HepG2 (cell line): ENCODE measurements around the gene UGGT1. TPM values are rescaled to one million over a fixed set of nuclear protein-coding genes. Genes with fewer than 3 reads are reported as not detected.

Experiments
- DR1 ChIP-seq: sonication (generic); formaldehyde crosslinking; IDR thresholded peaks from 2 replicates; pipeline ENCODE4 v1.8.0; 2021; ENCODE audit warnings: mild to moderate bottlenecking, missing genetic modification reagents, inconsistent platforms
- ELF3 ChIP-seq: IDR thresholded peaks from 2 replicates; pipeline ENCODE4 v1.6.1; 2016; ENCODE audit warnings: missing genetic modification reagents, missing compliant biosample characterization
- HNRNPH1 ChIP-seq: fragments of 200-400 bp; formaldehyde crosslinking; optimal IDR thresholded peaks from 2 replicates; pipeline ENCODE3; 2017; ENCODE audit warnings: mild to moderate bottlenecking, low read depth, low read length
- KLF13 ChIP-seq: sonication (generic); formaldehyde crosslinking; IDR thresholded peaks from 2 replicates; pipeline ENCODE4 v1.4.0; 2020; ENCODE audit warnings: mild to moderate bottlenecking, missing genetic modification reagents
- PITX1 ChIP-seq: sonication (generic); formaldehyde crosslinking; IDR thresholded peaks from 2 replicates; pipeline ENCODE4 v1.5.1; 2020; ENCODE audit warnings: mild to moderate bottlenecking, missing genetic modification reagents
- RCOR2 ChIP-seq: IDR thresholded peaks from 2 replicates; pipeline ENCODE4 v1.6.1; 2016; ENCODE audit warnings: missing biosample characterization, missing genetic modification reagents
- RNF2 ChIP-seq: fragments of 450-650 bp; conservative IDR thresholded peaks from 2 replicates; pipeline ENCODE4 v1.6.1; 2016; ENCODE audit warnings: low read depth
- SKI ChIP-seq: fragments of 450-650 bp; IDR thresholded peaks from one replicate; pipeline ENCODE4 v1.6.1; 2018; ENCODE audit warnings: mild to moderate bottlenecking; ENCODE audit not compliant: partially characterized antibody
- SMC3 ChIP-seq: IDR thresholded peaks from 2 replicates; pipeline ENCODE4 v1.6.1; 2011; ENCODE audit warnings: low read length, improper control_type of control experiment
- ZBTB7B ChIP-seq: sonication (generic); formaldehyde crosslinking; IDR thresholded peaks from 2 replicates; pipeline ENCODE4 v1.4.0; 2020; ENCODE audit warnings: missing genetic modification reagents
- ZFAT ChIP-seq: sonication (generic); formaldehyde crosslinking; conservative IDR thresholded peaks from 2 replicates; pipeline ENCODE4 v1.8.1; 2023; ENCODE audit warnings: missing genetic modification reagents, inconsistent platforms
- ZMYM3 ChIP-seq: sonication (generic); formaldehyde crosslinking; IDR thresholded peaks from 2 replicates; pipeline ENCODE4 v1.5.1; 2020; ENCODE audit warnings: mild to moderate bottlenecking, missing genetic modification reagents
- ZNF205 ChIP-seq: IDR thresholded peaks from 2 replicates; pipeline ENCODE4 v1.6.1; 2018; ENCODE audit warnings: missing biosample characterization, missing genetic modification reagents
- ZNF430 ChIP-seq: sonication (generic); formaldehyde crosslinking; IDR thresholded peaks from 2 replicates; pipeline ENCODE4 v1.9.0; 2021; ENCODE audit warnings: mild to moderate bottlenecking, missing genetic modification reagents
- ZNF672 ChIP-seq: sonication (generic); formaldehyde crosslinking; IDR thresholded peaks from 2 replicates; pipeline ENCODE4 v1.8.1; 2022; ENCODE audit warnings: missing genetic modification reagents
- ZSCAN31 ChIP-seq: sonication (generic); formaldehyde crosslinking; IDR thresholded peaks from 2 replicates; pipeline ENCODE4 v1.5.0; 2020; ENCODE audit warnings: low read depth, mild to moderate bottlenecking, missing genetic modification reagents
- polyA plus RNA-seq, 8 experiments: library from polyadenylated mRNA; depleted of rRNA in 3 of 8; stranded (reverse) in 7 of 8; unstranded in 1 of 8; fragments of >200 nt; fragmentation: Illumina TruSeq in 4 of 8; extraction: Trizol in 4 of 8; gene quantifications; 2 replicates each; pipeline versions ENCODE4 v1.2.1 to v1.2.3, GENCODE V29; 2011 to 2016; ENCODE audit warnings: low read depth in 4 of 8, missing spikeins in 1 of 8, mixed read lengths in 1 of 8; ENCODE audit not compliant: insufficient read depth in 1 of 8
- total RNA-seq, 5 experiments: library from RNA; depleted of rRNA; stranded (reverse); fragments of >200 nt; fragmentation: Illumina TruSeq; extraction: Trizol; gene quantifications; 2 replicates each; pipeline ENCODE4 v1.2.3, GENCODE V29; 2016; ENCODE audit warnings: low read depth in 1 of 5
- TF ChIP-seq, protein P1 (sequence below): sonication (generic); formaldehyde crosslinking; IDR thresholded peaks from 2 replicates; pipeline ENCODE4 v1.9.0; 2022; ENCODE audit warnings: missing genetic modification reagents, mild to moderate bottlenecking, borderline replicate concordance
- TF ChIP-seq, protein P2 (sequence below): sonication (generic); formaldehyde crosslinking; IDR thresholded peaks from 2 replicates; pipeline ENCODE4 v1.8.0; 2023; ENCODE audit warnings: mild to moderate bottlenecking, missing genetic modification reagents
- TF ChIP-seq, protein P3 (sequence below): sonication (generic); formaldehyde crosslinking; IDR thresholded peaks from 2 replicates; pipeline ENCODE4 v1.5.0; 2020; ENCODE audit warnings: missing genetic modification reagents
- TF ChIP-seq, protein P4 (sequence below): sonication (generic); formaldehyde crosslinking; IDR thresholded peaks from 2 replicates; pipeline ENCODE4 v1.5.1; 2020; ENCODE audit warnings: missing genetic modification reagents, mild to moderate bottlenecking, borderline replicate concordance
- TF ChIP-seq, protein P5 (sequence below): sonication (generic); formaldehyde crosslinking; conservative IDR thresholded peaks from 2 replicates; pipeline ENCODE4 v1.8.0; 2022; ENCODE audit warnings: missing genetic modification reagents
- TF ChIP-seq, protein P6 (sequence below): sonication (generic); formaldehyde crosslinking; IDR thresholded peaks from 2 replicates; pipeline ENCODE4 v1.4.0; 2020; ENCODE audit warnings: missing genetic modification reagents

UGGT1 gene
- total and polyA plus RNA-seq, 2 of the 13 experiments (the other 11 are each of a cell fraction or from before 2014, with no cell fraction given), result 35.8 to 83.2 TPM

DNA sequence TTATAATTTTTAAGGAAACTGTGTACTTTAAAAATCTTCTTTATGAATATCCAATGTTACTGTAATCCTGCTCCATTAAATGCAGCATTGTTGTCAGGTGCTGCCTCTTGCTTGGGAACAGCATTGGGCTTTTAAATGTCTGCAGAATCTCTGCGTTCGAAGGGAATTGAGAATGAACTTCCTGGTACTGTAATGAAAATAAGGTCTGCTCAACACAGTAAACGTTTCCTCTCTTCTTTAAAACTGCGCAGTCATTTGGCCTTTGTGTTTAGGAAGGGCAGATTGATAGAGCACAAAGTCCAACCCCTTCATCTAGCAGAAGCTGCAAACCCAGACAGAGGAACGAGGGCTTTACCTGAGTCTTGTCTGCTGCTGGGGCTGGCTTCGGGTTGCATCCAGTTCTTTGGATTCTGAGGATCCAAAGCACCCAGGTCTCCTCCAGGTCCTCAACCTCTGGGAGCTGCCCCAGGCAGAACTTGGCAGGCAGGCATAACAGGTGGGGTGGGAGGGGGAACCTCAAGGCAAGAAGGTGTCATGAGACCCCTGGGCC lies 104.5 kb downstream of the UGGT1 start (continued):
- peak; percentile 42; the same call in 1 of the 2 replicates for TF ChIP-seq RCOR2 (CRISPR knock-in tag)
- peak; percentile 73; the same call in 1 of the 2 replicates for TF ChIP-seq ZNF205 (CRISPR knock-in tag)
- TF ChIP-seq ZBTB7B (CRISPR knock-in tag), result 0 out of 2 replicates have a peak, but pooled peaks have one; percentile 49
- TF ChIP-seq ZSCAN31 (CRISPR knock-in tag), result peak; percentile 59; the same call in 1 of the 2 replicates
- TF ChIP-seq ZNF672, result no peak
- TF ChIP-seq ELF3 (CRISPR knock-in tag), result peak; percentile 99
- TF ChIP-seq KLF13 (CRISPR knock-in tag), result no peak
- TF ChIP-seq, protein P1, sequence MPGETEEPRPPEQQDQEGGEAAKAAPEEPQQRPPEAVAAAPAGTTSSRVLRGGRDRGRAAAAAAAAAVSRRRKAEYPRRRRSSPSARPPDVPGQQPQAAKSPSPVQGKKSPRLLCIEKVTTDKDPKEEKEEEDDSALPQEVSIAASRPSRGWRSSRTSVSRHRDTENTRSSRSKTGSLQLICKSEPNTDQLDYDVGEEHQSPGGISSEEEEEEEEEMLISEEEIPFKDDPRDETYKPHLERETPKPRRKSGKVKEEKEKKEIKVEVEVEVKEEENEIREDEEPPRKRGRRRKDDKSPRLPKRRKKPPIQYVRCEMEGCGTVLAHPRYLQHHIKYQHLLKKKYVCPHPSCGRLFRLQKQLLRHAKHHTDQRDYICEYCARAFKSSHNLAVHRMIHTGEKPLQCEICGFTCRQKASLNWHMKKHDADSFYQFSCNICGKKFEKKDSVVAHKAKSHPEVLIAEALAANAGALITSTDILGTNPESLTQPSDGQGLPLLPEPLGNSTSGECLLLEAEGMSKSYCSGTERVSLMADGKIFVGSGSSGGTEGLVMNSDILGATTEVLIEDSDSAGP, result peak; percentile 35
- TF ChIP-seq RNF2, result no peak
- TF ChIP-seq PITX1, result no peak
- TF ChIP-seq, protein P2, sequence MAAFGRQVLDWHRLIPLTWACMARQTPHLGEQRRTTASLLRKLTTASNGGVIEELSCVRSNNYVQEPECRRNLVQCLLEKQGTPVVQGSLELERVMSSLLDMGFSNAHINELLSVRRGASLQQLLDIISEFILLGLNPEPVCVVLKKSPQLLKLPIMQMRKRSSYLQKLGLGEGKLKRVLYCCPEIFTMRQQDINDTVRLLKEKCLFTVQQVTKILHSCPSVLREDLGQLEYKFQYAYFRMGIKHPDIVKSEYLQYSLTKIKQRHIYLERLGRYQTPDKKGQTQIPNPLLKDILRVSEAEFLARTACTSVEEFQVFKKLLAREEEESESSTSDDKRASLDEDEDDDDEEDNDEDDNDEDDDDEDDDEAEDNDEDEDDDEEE (CRISPR knock-in tag), result no peak
- peak; percentile 44 for TF ChIP-seq HNRNPH1
- no peak for TF ChIP-seq ZNF430
- TF ChIP-seq, protein P3, sequence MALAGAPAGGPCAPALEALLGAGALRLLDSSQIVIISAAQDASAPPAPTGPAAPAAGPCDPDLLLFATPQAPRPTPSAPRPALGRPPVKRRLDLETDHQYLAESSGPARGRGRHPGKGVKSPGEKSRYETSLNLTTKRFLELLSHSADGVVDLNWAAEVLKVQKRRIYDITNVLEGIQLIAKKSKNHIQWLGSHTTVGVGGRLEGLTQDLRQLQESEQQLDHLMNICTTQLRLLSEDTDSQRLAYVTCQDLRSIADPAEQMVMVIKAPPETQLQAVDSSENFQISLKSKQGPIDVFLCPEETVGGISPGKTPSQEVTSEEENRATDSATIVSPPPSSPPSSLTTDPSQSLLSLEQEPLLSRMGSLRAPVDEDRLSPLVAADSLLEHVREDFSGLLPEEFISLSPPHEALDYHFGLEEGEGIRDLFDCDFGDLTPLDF, result no peak
- TF ChIP-seq, protein P4, sequence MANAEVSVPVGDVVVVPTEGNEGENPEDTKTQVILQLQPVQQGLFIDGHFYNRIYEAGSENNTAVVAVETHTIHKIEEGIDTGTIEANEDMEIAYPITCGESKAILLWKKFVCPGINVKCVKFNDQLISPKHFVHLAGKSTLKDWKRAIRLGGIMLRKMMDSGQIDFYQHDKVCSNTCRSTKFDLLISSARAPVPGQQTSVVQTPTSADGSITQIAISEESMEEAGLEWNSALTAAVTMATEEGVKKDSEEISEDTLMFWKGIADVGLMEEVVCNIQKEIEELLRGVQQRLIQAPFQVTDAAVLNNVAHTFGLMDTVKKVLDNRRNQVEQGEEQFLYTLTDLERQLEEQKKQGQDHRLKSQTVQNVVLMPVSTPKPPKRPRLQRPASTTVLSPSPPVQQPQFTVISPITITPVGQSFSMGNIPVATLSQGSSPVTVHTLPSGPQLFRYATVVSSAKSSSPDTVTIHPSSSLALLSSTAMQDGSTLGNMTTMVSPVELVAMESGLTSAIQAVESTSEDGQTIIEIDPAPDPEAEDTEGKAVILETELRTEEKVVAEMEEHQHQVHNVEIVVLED (CRISPR knock-in tag), result no peak
- no peak for TF ChIP-seq DR1 (CRISPR knock-in tag)
- no peak for TF ChIP-seq SKI
- TF ChIP-seq, protein P5, sequence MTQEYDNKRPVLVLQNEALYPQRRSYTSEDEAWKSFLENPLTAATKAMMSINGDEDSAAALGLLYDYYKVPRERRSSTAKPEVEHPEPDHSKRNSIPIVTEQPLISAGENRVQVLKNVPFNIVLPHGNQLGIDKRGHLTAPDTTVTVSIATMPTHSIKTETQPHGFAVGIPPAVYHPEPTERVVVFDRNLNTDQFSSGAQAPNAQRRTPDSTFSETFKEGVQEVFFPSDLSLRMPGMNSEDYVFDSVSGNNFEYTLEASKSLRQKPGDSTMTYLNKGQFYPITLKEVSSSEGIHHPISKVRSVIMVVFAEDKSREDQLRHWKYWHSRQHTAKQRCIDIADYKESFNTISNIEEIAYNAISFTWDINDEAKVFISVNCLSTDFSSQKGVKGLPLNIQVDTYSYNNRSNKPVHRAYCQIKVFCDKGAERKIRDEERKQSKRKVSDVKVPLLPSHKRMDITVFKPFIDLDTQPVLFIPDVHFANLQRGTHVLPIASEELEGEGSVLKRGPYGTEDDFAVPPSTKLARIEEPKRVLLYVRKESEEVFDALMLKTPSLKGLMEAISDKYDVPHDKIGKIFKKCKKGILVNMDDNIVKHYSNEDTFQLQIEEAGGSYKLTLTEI (CRISPR knock-in tag), result no peak
- TF ChIP-seq, protein P6, sequence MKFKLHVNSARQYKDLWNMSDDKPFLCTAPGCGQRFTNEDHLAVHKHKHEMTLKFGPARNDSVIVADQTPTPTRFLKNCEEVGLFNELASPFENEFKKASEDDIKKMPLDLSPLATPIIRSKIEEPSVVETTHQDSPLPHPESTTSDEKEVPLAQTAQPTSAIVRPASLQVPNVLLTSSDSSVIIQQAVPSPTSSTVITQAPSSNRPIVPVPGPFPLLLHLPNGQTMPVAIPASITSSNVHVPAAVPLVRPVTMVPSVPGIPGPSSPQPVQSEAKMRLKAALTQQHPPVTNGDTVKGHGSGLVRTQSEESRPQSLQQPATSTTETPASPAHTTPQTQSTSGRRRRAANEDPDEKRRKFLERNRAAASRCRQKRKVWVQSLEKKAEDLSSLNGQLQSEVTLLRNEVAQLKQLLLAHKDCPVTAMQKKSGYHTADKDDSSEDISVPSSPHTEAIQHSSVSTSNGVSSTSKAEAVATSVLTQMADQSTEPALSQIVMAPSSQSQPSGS (CRISPR knock-in tag), result peak; percentile 64
- TF ChIP-seq SMC3, result no peak; the same call in 1 of the 2 replicates
- no peak; the same call in 1 of the 2 replicates for TF ChIP-seq ZMYM3 (CRISPR knock-in tag)
- no peak for TF ChIP-seq ZFAT (CRISPR knock-in tag)
